Measurements from ENCODE around the gene LHPP. TPM values are rescaled to one million over a fixed set of nuclear protein-coding genes. Genes with fewer than 3 reads are reported as not detected.

The LHPP gene
- total RNA-seq, 1 donor from 2014 or later = 6.0 TPM

DNA sequence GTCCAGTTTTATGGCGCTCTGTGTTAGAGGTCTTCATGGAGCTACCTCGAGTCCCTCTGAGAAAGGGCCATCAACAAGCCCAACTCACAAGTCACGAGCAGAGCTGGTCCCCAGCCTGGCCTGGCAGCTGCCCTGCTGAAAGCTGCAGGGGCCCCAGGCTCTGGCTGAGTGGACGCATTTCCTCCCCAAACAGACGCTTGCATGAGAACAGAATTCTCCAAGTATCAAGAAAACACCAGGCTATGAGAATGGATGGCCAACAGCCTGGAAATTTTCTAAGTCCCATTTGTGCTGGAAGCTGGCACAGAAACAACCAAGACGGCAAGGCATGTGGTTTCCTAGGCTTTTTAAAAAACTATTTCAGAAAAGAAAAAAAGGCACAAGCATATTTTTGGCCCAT lies 167.8 kb downstream of the LHPP start:
- no peak for DNase-seq
- Mint-ChIP-seq H3K36me3 (ENCODE audit: unreplicated experiment) (no peaks in the 10 kb centered on the region), H3K27me3 (ENCODE audit: unreplicated experiment) (peaks cover 4% of the 10 kb centered on the region), H3K4me1 (ENCODE audit: low read depth, unreplicated experiment) (peaks cover 34% of the 10 kb centered on the region), H3K4me3 (ENCODE audit: unreplicated experiment) (no peak overlapping the region), H3K27ac (ENCODE audit: unreplicated experiment) (peak overlapping the region; percentile 1), H3K9me3 (ENCODE audit: unreplicated experiment) (peaks cover 14% of the 10 kb centered on the region)
- TF ChIP-seq, protein P1, sequence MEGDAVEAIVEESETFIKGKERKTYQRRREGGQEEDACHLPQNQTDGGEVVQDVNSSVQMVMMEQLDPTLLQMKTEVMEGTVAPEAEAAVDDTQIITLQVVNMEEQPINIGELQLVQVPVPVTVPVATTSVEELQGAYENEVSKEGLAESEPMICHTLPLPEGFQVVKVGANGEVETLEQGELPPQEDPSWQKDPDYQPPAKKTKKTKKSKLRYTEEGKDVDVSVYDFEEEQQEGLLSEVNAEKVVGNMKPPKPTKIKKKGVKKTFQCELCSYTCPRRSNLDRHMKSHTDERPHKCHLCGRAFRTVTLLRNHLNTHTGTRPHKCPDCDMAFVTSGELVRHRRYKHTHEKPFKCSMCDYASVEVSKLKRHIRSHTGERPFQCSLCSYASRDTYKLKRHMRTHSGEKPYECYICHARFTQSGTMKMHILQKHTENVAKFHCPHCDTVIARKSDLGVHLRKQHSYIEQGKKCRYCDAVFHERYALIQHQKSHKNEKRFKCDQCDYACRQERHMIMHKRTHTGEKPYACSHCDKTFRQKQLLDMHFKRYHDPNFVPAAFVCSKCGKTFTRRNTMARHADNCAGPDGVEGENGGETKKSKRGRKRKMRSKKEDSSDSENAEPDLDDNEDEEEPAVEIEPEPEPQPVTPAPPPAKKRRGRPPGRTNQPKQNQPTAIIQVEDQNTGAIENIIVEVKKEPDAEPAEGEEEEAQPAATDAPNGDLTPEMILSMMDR (IDR thresholded peaks at IDR 0.05; ENCODE audit: partially characterized antibody, unreplicated experiment) = no peak

DNA sequence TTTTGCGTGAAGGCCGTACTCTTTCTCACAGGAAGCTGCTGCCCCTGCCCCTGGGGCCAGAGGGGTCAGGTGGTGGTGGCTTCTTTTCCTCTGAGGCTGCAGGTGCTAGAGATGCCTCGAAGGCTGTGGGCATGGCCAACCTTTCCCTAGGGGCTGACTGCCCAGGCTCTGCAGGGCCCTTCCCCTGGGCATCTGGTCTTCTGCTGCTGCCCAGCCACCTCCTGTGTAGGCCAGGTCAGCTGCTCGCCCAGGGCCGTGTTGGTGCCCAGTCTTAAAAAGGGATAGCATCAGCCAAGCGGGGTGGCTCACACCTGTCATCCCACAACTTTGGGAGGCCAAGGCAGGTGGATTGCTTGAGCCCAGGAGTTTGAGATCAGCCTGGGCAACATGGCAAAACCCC lies 168.2 kb downstream of the LHPP start:
- TF ChIP-seq, protein P1 (IDR thresholded peaks at IDR 0.05; ENCODE audit: partially characterized antibody, unreplicated experiment) = no peak
- no peak for DNase-seq
- H3K9me3 Mint-ChIP-seq (ENCODE audit: unreplicated experiment) = peaks cover 14% of the 10 kb centered on the region
- no peak overlapping the region for H3K4me3 Mint-ChIP-seq (ENCODE audit: unreplicated experiment)
- H3K27ac Mint-ChIP-seq (ENCODE audit: unreplicated experiment) = no peak overlapping the region
- peaks cover 4% of the 10 kb centered on the region for H3K27me3 Mint-ChIP-seq (ENCODE audit: unreplicated experiment)
- H3K36me3 Mint-ChIP-seq (ENCODE audit: unreplicated experiment) = no peaks in the 10 kb centered on the region
- peaks cover 29% of the 10 kb centered on the region for H3K4me1 Mint-ChIP-seq (ENCODE audit: low read depth, unreplicated experiment)

DNA sequence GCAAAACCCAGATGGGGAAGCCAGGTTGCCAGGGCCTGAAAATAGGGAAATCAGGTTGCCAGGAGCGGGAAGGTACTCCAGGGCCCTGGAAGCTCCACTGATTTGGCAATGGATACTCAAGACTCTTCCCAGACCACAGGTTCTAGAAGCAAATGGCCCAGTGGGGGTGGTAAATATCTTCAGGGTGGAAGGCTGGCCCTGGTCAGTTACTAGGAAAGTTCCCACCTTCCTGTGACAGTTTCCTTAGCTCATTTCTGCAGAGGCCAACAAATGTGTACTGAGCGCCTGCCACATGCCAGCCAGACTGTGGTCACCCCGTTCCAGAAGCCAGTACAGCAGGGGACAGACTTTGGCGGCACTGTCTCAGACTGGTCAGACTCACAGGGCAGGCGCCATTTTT lies 168.9 kb downstream of the LHPP start:
- Mint-ChIP-seq H3K27me3 (ENCODE audit: unreplicated experiment) (peaks cover 2% of the 10 kb centered on the region), H3K9me3 (ENCODE audit: unreplicated experiment) (peaks cover 12% of the 10 kb centered on the region), H3K36me3 (ENCODE audit: unreplicated experiment) (no peaks in the 10 kb centered on the region), H3K4me3 (ENCODE audit: unreplicated experiment) (no peak overlapping the region), H3K27ac (ENCODE audit: unreplicated experiment) (no peak overlapping the region), H3K4me1 (ENCODE audit: low read depth, unreplicated experiment) (peaks cover 26% of the 10 kb centered on the region)
- DNase-seq = no peak
- TF ChIP-seq, protein P1 (IDR thresholded peaks at IDR 0.05; ENCODE audit: partially characterized antibody, unreplicated experiment) = no peak

GRCh38 chr10:124632064-124632531 lies 170.5 kb downstream of the LHPP start:
- peak; percentile 55 for DNase-seq
- H3K9me3 Mint-ChIP-seq (ENCODE audit: unreplicated experiment) = peaks cover 10% of the 10 kb centered on the region
- H3K27me3 Mint-ChIP-seq (ENCODE audit: unreplicated experiment) = no peaks in the 10 kb centered on the region
- H3K4me3 Mint-ChIP-seq (ENCODE audit: unreplicated experiment) = peak overlapping the region; percentile 42
- no peaks in the 10 kb centered on the region for H3K36me3 Mint-ChIP-seq (ENCODE audit: unreplicated experiment)
- peaks cover 21% of the 10 kb centered on the region for H3K4me1 Mint-ChIP-seq (ENCODE audit: low read depth, unreplicated experiment)
- H3K27ac Mint-ChIP-seq (ENCODE audit: unreplicated experiment) = peak overlapping the region; percentile 80
- TF ChIP-seq, protein P1 (IDR thresholded peaks at IDR 0.05; ENCODE audit: partially characterized antibody, unreplicated experiment) = peak; percentile 35

DNA sequence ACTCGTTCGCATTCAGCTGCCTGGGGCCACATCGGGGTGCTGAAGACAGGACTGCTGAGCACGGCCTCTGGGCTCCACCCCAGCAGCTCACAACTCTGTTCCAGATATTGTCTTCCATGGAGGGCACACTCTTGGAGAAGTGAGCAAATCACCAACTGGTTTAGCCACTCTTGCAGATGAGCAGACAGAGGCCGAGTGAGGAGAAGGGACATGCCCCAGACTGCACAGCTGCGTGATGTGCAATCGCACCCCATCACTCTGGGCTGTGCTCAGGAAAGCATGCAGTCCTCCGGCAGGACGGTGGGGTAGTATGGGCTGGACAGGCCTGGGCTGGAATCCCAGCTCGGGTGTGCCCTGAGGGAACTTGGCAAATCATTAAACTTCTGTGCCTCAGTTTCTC lies 170.9 kb downstream of the LHPP start:
- Mint-ChIP-seq H3K9me3 (ENCODE audit: unreplicated experiment) (peaks cover 10% of the 10 kb centered on the region), H3K27ac (ENCODE audit: unreplicated experiment) (peak overlapping the region; percentile 80), H3K36me3 (ENCODE audit: unreplicated experiment) (no peaks in the 10 kb centered on the region), H3K4me1 (ENCODE audit: low read depth, unreplicated experiment) (peaks cover 24% of the 10 kb centered on the region), H3K27me3 (ENCODE audit: unreplicated experiment) (no peaks in the 10 kb centered on the region), H3K4me3 (ENCODE audit: unreplicated experiment) (no peak overlapping the region)
- no peak for DNase-seq
- TF ChIP-seq, protein P1 (IDR thresholded peaks at IDR 0.05; ENCODE audit: partially characterized antibody, unreplicated experiment) = no peak
